H1 (cell line): ENCODE measurements around the gene SLC51B. TPM values are rescaled to one million over a fixed set of nuclear protein-coding genes. Genes with fewer than 3 reads are reported as not detected.

Experiments used
- CTCF ChIA-PET: fragments of 300-600 bp; sonication (Branson Sonifier 250); formaldehyde crosslinking; loops from one replicate; lab custom pipeline; 2021; ENCODE audit not compliant: partially characterized antibody; lab: Charles Lee
- POLR2A ChIA-PET: fragments of 300-600 bp; sonication (Branson Sonifier 250); formaldehyde crosslinking; loops from one replicate; lab custom pipeline; 2021; ENCODE audit warnings: inconsistent platforms; ENCODE audit not compliant: partially characterized antibody; lab: Charles Lee
- DNase-seq, 2 experiments: peaks; one replicate each; pipeline versions ENCODE4 v3.0.0 to v3.0.0-alpha.2; 2010 to 2022; ENCODE audit warnings: low spot score in 2 of 2, low read depth in 1 of 2, mixed read lengths in 1 of 2
- FAIRE-seq: peaks from 2 replicates; lab custom pipeline; 2011; peaks lifted over from hg19 to GRCh38; lab: Jason Lieb, UNC
- H2AFZ ChIP-seq: 2 replicates; pipeline ENCODE4 v1.8.1; 2012; ENCODE audit warnings: low read length, inconsistent platforms
- H2AK5ac ChIP-seq: 2 replicates; pipeline ENCODE4 v1.6.1; 2013; ENCODE audit warnings: low read depth, low read length
- H2BK120ac ChIP-seq: replicated peaks from 2 replicates; pipeline ENCODE3; 2013; ENCODE audit warnings: low read depth, low read length, inconsistent platforms
- H2BK12ac ChIP-seq: 2 replicates; pipeline ENCODE4 v1.6.1; 2013; ENCODE audit warnings: low read depth, low read length
- H2BK15ac ChIP-seq: 2 replicates; pipeline ENCODE4 v1.6.1; 2013; ENCODE audit warnings: low read length
- H2BK20ac ChIP-seq: 2 replicates; pipeline ENCODE4 v1.6.1; 2013; ENCODE audit warnings: low read length
- H2BK5ac ChIP-seq: 2 replicates; pipeline ENCODE4 v1.6.1; 2013; ENCODE audit warnings: low read depth, low read length
- H3K14ac ChIP-seq: 2 replicates; pipeline ENCODE4 v1.6.1; 2013; ENCODE audit warnings: inconsistent platforms; ENCODE audit not compliant: insufficient read length
- H3K18ac ChIP-seq: 2 replicates; pipeline ENCODE4 v1.6.1; 2013; ENCODE audit warnings: low read length; ENCODE audit errors: extremely low read depth
- H3K23ac ChIP-seq: 2 replicates; pipeline ENCODE4 v1.6.1; 2013; ENCODE audit warnings: inconsistent platforms; ENCODE audit not compliant: insufficient read length
- H3K23me2 ChIP-seq: 2 replicates; pipeline ENCODE4 v1.6.1; 2013; ENCODE audit warnings: low read depth, low read length
- H3K27ac ChIP-seq: 2 replicates; pipeline ENCODE4 v1.6.1; 2011; ENCODE audit warnings: low read depth, low read length, inconsistent platforms
- H3K27me3 ChIP-seq, 4 experiments: replicated peaks in 1 of 4; 1 replicate in 1 of 4; 2 replicates in 3 of 4; pipeline versions ENCODE4 v1.6.1 to v1.8.1; 2011 to 2013; ENCODE audit warnings: low read length in 3 of 4, mild to moderate bottlenecking in 3 of 4, inconsistent platforms in 2 of 4, mixed read lengths in 2 of 4, moderate library complexity in 1 of 4; ENCODE audit not compliant: control insufficient read depth in 3 of 4, insufficient read depth in 3 of 4; ENCODE audit errors: extremely low read depth in 1 of 4
- H3K36me3 ChIP-seq, 4 experiments: 2 replicates each; pipeline versions ENCODE4 v1.6.1 to v1.8.1; 2011 to 2013; ENCODE audit warnings: mild to moderate bottlenecking in 4 of 4, low read length in 3 of 4, moderate library complexity in 2 of 4, control low read depth in 1 of 4, inconsistent platforms in 1 of 4; ENCODE audit not compliant: insufficient read depth in 4 of 4, control insufficient read depth in 2 of 4
- H3K4ac ChIP-seq: replicated peaks from 2 replicates; pipeline ENCODE3; 2013; ENCODE audit warnings: low read length, low read depth, mixed read lengths, inconsistent platforms; ENCODE audit not compliant: insufficient read length
- H3K4me1 ChIP-seq, 4 experiments: replicated peaks in 1 of 4; 1 replicate in 1 of 4; 2 replicates in 3 of 4; pipeline versions ENCODE4 v1.6.1 to v1.8.1; 2011 to 2013; ENCODE audit warnings: low read length in 3 of 4, inconsistent platforms in 2 of 4, mixed read lengths in 1 of 4; ENCODE audit not compliant: insufficient read depth in 4 of 4, control insufficient read depth in 3 of 4
- H3K4me2 ChIP-seq, 2 experiments: 2 replicates each; pipeline versions ENCODE4 v1.6.1 to v1.8.1; 2011 to 2013; ENCODE audit warnings: low read depth in 2 of 2, low read length in 2 of 2, control low read depth in 1 of 2, inconsistent platforms in 1 of 2, mild to moderate bottlenecking in 1 of 2; ENCODE audit not compliant: insufficient read depth in 1 of 2
- H3K4me3 ChIP-seq, 4 experiments: fragments of 200-600, 300-600 bp in 1 of 4; sonication (generic), shearing (Covaris generic), sonication (Bioruptor Twin) in 1 of 4; 2 replicates each; pipeline versions ENCODE4 v1.5.1 to v1.8.1; 2011 to 2016; ENCODE audit warnings: low read length in 4 of 4, low read depth in 3 of 4, control low read depth in 2 of 4, inconsistent platforms in 2 of 4, mild to moderate bottlenecking in 2 of 4, mixed read lengths in 1 of 4, moderate library complexity in 1 of 4; ENCODE audit not compliant: insufficient read depth in 2 of 4; ENCODE audit errors: extremely low read depth in 1 of 4
- H3K56ac ChIP-seq: replicated peaks from 2 replicates; pipeline ENCODE3; 2013; ENCODE audit warnings: low read depth, mild to moderate bottlenecking, mixed read lengths, low read length, inconsistent platforms; ENCODE audit not compliant: insufficient read length
- H3K79me1 ChIP-seq: 2 replicates; pipeline ENCODE4 v1.6.1; 2013; ENCODE audit warnings: low read depth, low read length, control low read depth
- H3K79me2 ChIP-seq, 2 experiments: 2 replicates each; pipeline versions ENCODE4 v1.6.1 to v1.8.1; 2012 to 2013; ENCODE audit warnings: low read length in 2 of 2, mild to moderate bottlenecking in 2 of 2, inconsistent platforms in 1 of 2; ENCODE audit not compliant: insufficient read depth in 2 of 2, control insufficient read depth in 1 of 2
- H3K9ac ChIP-seq, 4 experiments: replicated peaks in 1 of 4; 1 replicate in 1 of 4; 2 replicates in 3 of 4; pipeline versions ENCODE4 v1.6.1 to v1.8.1; 2011 to 2013; ENCODE audit warnings: low read depth in 3 of 4, low read length in 3 of 4, control low read depth in 2 of 4, mild to moderate bottlenecking in 2 of 4, moderate library complexity in 2 of 4, inconsistent platforms in 1 of 4; ENCODE audit errors: extremely low read depth in 1 of 4
- H3K9me3 ChIP-seq, 2 experiments: 2 replicates each; pipeline versions ENCODE4 v1.6.1 to v1.8.1; 2012 to 2013; ENCODE audit warnings: mild to moderate bottlenecking in 2 of 2, moderate library complexity in 2 of 2, control low read depth in 1 of 2, inconsistent platforms in 1 of 2, low read depth in 1 of 2, low read length in 1 of 2, mixed read lengths in 1 of 2; ENCODE audit not compliant: insufficient read depth in 2 of 2
- H4K20me1 ChIP-seq, 2 experiments: replicated peaks in 1 of 2; 2 replicates each; pipeline versions ENCODE3 to v1.8.1; 2011 to 2013; ENCODE audit warnings: inconsistent platforms in 2 of 2, low read length in 2 of 2, mild to moderate bottlenecking in 1 of 2; ENCODE audit not compliant: insufficient read depth in 2 of 2, control insufficient read depth in 1 of 2
- H4K5ac ChIP-seq: 2 replicates; pipeline ENCODE4 v1.6.1; 2013; ENCODE audit warnings: low read length, low read depth, mixed read lengths, inconsistent platforms; ENCODE audit not compliant: insufficient read length
- H4K8ac ChIP-seq: 2 replicates; pipeline ENCODE4 v1.8.0; 2013; ENCODE audit warnings: mild to moderate bottlenecking, moderate library complexity, low read length, inconsistent platforms; ENCODE audit not compliant: insufficient read depth; ENCODE audit errors: extremely low read depth
- H4K91ac ChIP-seq: replicated peaks from 2 replicates; pipeline ENCODE3; 2013; ENCODE audit warnings: low read length, mixed read lengths, inconsistent platforms; ENCODE audit not compliant: insufficient read length
- ATF2 ChIP-seq: IDR thresholded peaks from 2 replicates; pipeline ENCODE4 v1.6.1; 2012; ENCODE audit warnings: low read length, inconsistent platforms
- BCL11A ChIP-seq, 2 experiments: IDR thresholded peaks; one replicate each; pipeline ENCODE4 v1.6.1; 2011; ENCODE audit warnings: low read depth in 2 of 2, low read length in 2 of 2, mild to moderate bottlenecking in 2 of 2
- CHD2 ChIP-seq: IDR thresholded peaks from 2 replicates; pipeline ENCODE4 v1.6.1; 2012; ENCODE audit warnings: low read length, improper control_type of control experiment
- EZH2 ChIP-seq: fragments of 200-600 bp; sonication (generic); IDR thresholded peaks from 2 replicates; pipeline ENCODE4 v1.7.1; 2012; ENCODE audit warnings: low read depth, mild to moderate bottlenecking, moderate library complexity, low read length, inconsistent platforms; ENCODE audit not compliant: severe bottlenecking
- SP1 ChIP-seq: IDR thresholded peaks from 2 replicates; pipeline ENCODE4 v1.6.1; 2011; ENCODE audit warnings: low read depth, low read length
- SUZ12 ChIP-seq: fragments of 200-600 bp; sonication (generic); IDR thresholded peaks from 2 replicates; pipeline ENCODE4 v1.6.1; 2012; ENCODE audit warnings: mild to moderate bottlenecking, inconsistent platforms, low read length, moderate library complexity, mixed read lengths
- TCF12 ChIP-seq: IDR thresholded peaks from 2 replicates; pipeline ENCODE4 v1.6.1; 2011; ENCODE audit warnings: low read depth, mild to moderate bottlenecking, low read length
- polyA plus RNA-seq, 7 experiments: library from polyadenylated mRNA; depleted of rRNA in 3 of 7; stranded (reverse) in 5 of 7; unstranded in 2 of 7; fragments of >200 nt in 5 of 7; fragments of 200-250 nt in 2 of 7; gene quantifications; 1 replicate in 5 of 7; 2 replicates in 1 of 7; 4 replicates in 1 of 7; pipeline versions ENCODE4 v1.2.1 to v1.2.3, GENCODE V29; 2011 to 2013; ENCODE audit warnings: missing spikeins in 2 of 7, mixed read lengths in 2 of 7
- total RNA-seq: library from RNA; stranded (reverse); fragmentation: NEBNext Ultra II Directional; extraction: Animal tissue kit (Norgen Biotek cat#: 25700); gene quantifications from 2 replicates; pipeline ENCODE4 v1.2.1, GENCODE V29; 2021

SLC51B gene
- total and polyA plus RNA-seq, 2 of the 8 experiments (the other 6 are each of a cell fraction or from before 2014, with no cell fraction given), result not detected

- Histone ChIP-seq H4K91ac (no peak overlapping the region), H2BK12ac (no peak overlapping the region), H3K4me3 (no peak overlapping the region), H2BK20ac (no peak overlapping the region), H3K14ac (no peak overlapping the region), H3K56ac (no peak overlapping the region), H3K79me1 (no peaks in the 10 kb centered on the region), H3K9ac (no peak overlapping the region), H3K23me2 (no peaks in the 10 kb centered on the region), H2AK5ac (no peak overlapping the region), H3K79me2 (no peaks in the 10 kb centered on the region), H3K4ac (no peak overlapping the region), H2AFZ (no peak overlapping the region), H3K4me1 (no peaks in the 10 kb centered on the region), H3K36me3 (peaks cover 0 to 57% (median 14%) of the 10 kb centered on the region in 4 experiments; a peak in 6 of 8 replicates), H3K18ac (no peak overlapping the region), H4K20me1 (peaks cover 0 to 4% of the 10 kb centered on the region in 2 experiments), H2BK5ac (no peak overlapping the region), H3K27ac (no peak overlapping the region), H3K4me2 (no peak overlapping the region), H2BK120ac (no peak overlapping the region), H4K5ac (no peak overlapping the region), H3K9me3 (no peaks in the 10 kb centered on the region), H4K8ac (no peak overlapping the region), H2BK15ac (no peak overlapping the region), H3K27me3 (no peaks in the 10 kb centered on the region), H3K23ac (no peak overlapping the region)
- DNase-seq (no peak), FAIRE-seq (no peak)
- ChIA-PET POLR2A (interaction anchor here (0.6 kb wide), 1 partner anchor 835 kb away, joined by 3 read pairs; no protein-coding TSS in a partner anchor), CTCF (interaction anchor here (0.7 to 1.0 kb wide), 2 partner anchors 10 to 72 kb away, joined by 3 to 4 read pairs; no protein-coding TSS in a partner anchor)
- TF ChIP-seq SP1 (no peak), EZH2 (no peak), TCF12 (no peak), SUZ12 (no peak), BCL11A (IDR thresholded peaks at IDR 0.05; ENCODE audit: low read depth in 2 of 2, low read length in 2 of 2) (no peak), CHD2 (no peak), ATF2 (no peak)
Observed at GRCh38 chr15:65021488-65021887, 23.7 kb upstream of the SLC51B start.
